H1 (cell line): Measurements from ENCODE around the gene MIEF2. TPM values are rescaled to one million over a fixed set of nuclear protein-coding genes. Genes with fewer than 3 reads are reported as not detected.

Source experiments
- CTCF ChIA-PET: fragments of 300-600 bp; sonication (Branson Sonifier 250); formaldehyde crosslinking; loops from one replicate; lab custom pipeline; 2021; ENCODE audit not compliant: partially characterized antibody; lab: Charles Lee
- POLR2A ChIA-PET: fragments of 300-600 bp; sonication (Branson Sonifier 250); formaldehyde crosslinking; loops from one replicate; lab custom pipeline; 2021; ENCODE audit warnings: inconsistent platforms; ENCODE audit not compliant: partially characterized antibody; lab: Charles Lee
- DNase-seq, 2 experiments: peaks; one replicate each; pipeline versions ENCODE4 v3.0.0 to v3.0.0-alpha.2; 2010 to 2022; ENCODE audit warnings: low spot score in 2 of 2, low read depth in 1 of 2, mixed read lengths in 1 of 2
- FAIRE-seq: peaks from 2 replicates; lab custom pipeline; 2011; peaks lifted over from hg19 to GRCh38; lab: Jason Lieb, UNC
- H2AFZ ChIP-seq: 2 replicates; pipeline ENCODE4 v1.8.1; 2012; ENCODE audit warnings: low read length, inconsistent platforms
- H2AK5ac ChIP-seq: 2 replicates; pipeline ENCODE4 v1.6.1; 2013; ENCODE audit warnings: low read depth, low read length
- H2BK120ac ChIP-seq: replicated peaks from 2 replicates; pipeline ENCODE3; 2013; ENCODE audit warnings: low read depth, low read length, inconsistent platforms
- H2BK12ac ChIP-seq: 2 replicates; pipeline ENCODE4 v1.6.1; 2013; ENCODE audit warnings: low read depth, low read length
- H2BK15ac ChIP-seq: 2 replicates; pipeline ENCODE4 v1.6.1; 2013; ENCODE audit warnings: low read length
- H2BK20ac ChIP-seq: 2 replicates; pipeline ENCODE4 v1.6.1; 2013; ENCODE audit warnings: low read length
- H2BK5ac ChIP-seq: 2 replicates; pipeline ENCODE4 v1.6.1; 2013; ENCODE audit warnings: low read depth, low read length
- H3K14ac ChIP-seq: 2 replicates; pipeline ENCODE4 v1.6.1; 2013; ENCODE audit warnings: inconsistent platforms; ENCODE audit not compliant: insufficient read length
- H3K18ac ChIP-seq: 2 replicates; pipeline ENCODE4 v1.6.1; 2013; ENCODE audit warnings: low read length; ENCODE audit errors: extremely low read depth
- H3K23ac ChIP-seq: 2 replicates; pipeline ENCODE4 v1.6.1; 2013; ENCODE audit warnings: inconsistent platforms; ENCODE audit not compliant: insufficient read length
- H3K23me2 ChIP-seq: 2 replicates; pipeline ENCODE4 v1.6.1; 2013; ENCODE audit warnings: low read depth, low read length
- H3K27ac ChIP-seq: 2 replicates; pipeline ENCODE4 v1.6.1; 2011; ENCODE audit warnings: low read depth, low read length, inconsistent platforms
- H3K27me3 ChIP-seq, 4 experiments: replicated peaks in 1 of 4; 1 replicate in 1 of 4; 2 replicates in 3 of 4; pipeline versions ENCODE4 v1.6.1 to v1.8.1; 2011 to 2013; ENCODE audit warnings: low read length in 3 of 4, mild to moderate bottlenecking in 3 of 4, inconsistent platforms in 2 of 4, mixed read lengths in 2 of 4, moderate library complexity in 1 of 4; ENCODE audit not compliant: control insufficient read depth in 3 of 4, insufficient read depth in 3 of 4; ENCODE audit errors: extremely low read depth in 1 of 4
- H3K36me3 ChIP-seq, 4 experiments: 2 replicates each; pipeline versions ENCODE4 v1.6.1 to v1.8.1; 2011 to 2013; ENCODE audit warnings: mild to moderate bottlenecking in 4 of 4, low read length in 3 of 4, moderate library complexity in 2 of 4, control low read depth in 1 of 4, inconsistent platforms in 1 of 4; ENCODE audit not compliant: insufficient read depth in 4 of 4, control insufficient read depth in 2 of 4
- H3K4ac ChIP-seq: replicated peaks from 2 replicates; pipeline ENCODE3; 2013; ENCODE audit warnings: low read length, low read depth, mixed read lengths, inconsistent platforms; ENCODE audit not compliant: insufficient read length
- H3K4me1 ChIP-seq, 4 experiments: replicated peaks in 1 of 4; 1 replicate in 1 of 4; 2 replicates in 3 of 4; pipeline versions ENCODE4 v1.6.1 to v1.8.1; 2011 to 2013; ENCODE audit warnings: low read length in 3 of 4, inconsistent platforms in 2 of 4, mixed read lengths in 1 of 4; ENCODE audit not compliant: insufficient read depth in 4 of 4, control insufficient read depth in 3 of 4
- H3K4me2 ChIP-seq, 2 experiments: 2 replicates each; pipeline versions ENCODE4 v1.6.1 to v1.8.1; 2011 to 2013; ENCODE audit warnings: low read depth in 2 of 2, low read length in 2 of 2, control low read depth in 1 of 2, inconsistent platforms in 1 of 2, mild to moderate bottlenecking in 1 of 2; ENCODE audit not compliant: insufficient read depth in 1 of 2
- H3K4me3 ChIP-seq, 4 experiments: fragments of 200-600, 300-600 bp in 1 of 4; sonication (generic), shearing (Covaris generic), sonication (Bioruptor Twin) in 1 of 4; 2 replicates each; pipeline versions ENCODE4 v1.5.1 to v1.8.1; 2011 to 2016; ENCODE audit warnings: low read length in 4 of 4, low read depth in 3 of 4, control low read depth in 2 of 4, inconsistent platforms in 2 of 4, mild to moderate bottlenecking in 2 of 4, mixed read lengths in 1 of 4, moderate library complexity in 1 of 4; ENCODE audit not compliant: insufficient read depth in 2 of 4; ENCODE audit errors: extremely low read depth in 1 of 4
- H3K56ac ChIP-seq: replicated peaks from 2 replicates; pipeline ENCODE3; 2013; ENCODE audit warnings: low read depth, mild to moderate bottlenecking, mixed read lengths, low read length, inconsistent platforms; ENCODE audit not compliant: insufficient read length
- H3K79me1 ChIP-seq: 2 replicates; pipeline ENCODE4 v1.6.1; 2013; ENCODE audit warnings: low read depth, low read length, control low read depth
- H3K79me2 ChIP-seq, 2 experiments: 2 replicates each; pipeline versions ENCODE4 v1.6.1 to v1.8.1; 2012 to 2013; ENCODE audit warnings: low read length in 2 of 2, mild to moderate bottlenecking in 2 of 2, inconsistent platforms in 1 of 2; ENCODE audit not compliant: insufficient read depth in 2 of 2, control insufficient read depth in 1 of 2
- H3K9ac ChIP-seq, 4 experiments: replicated peaks in 1 of 4; 1 replicate in 1 of 4; 2 replicates in 3 of 4; pipeline versions ENCODE4 v1.6.1 to v1.8.1; 2011 to 2013; ENCODE audit warnings: low read depth in 3 of 4, low read length in 3 of 4, control low read depth in 2 of 4, mild to moderate bottlenecking in 2 of 4, moderate library complexity in 2 of 4, inconsistent platforms in 1 of 4; ENCODE audit errors: extremely low read depth in 1 of 4
- H3K9me3 ChIP-seq, 2 experiments: 2 replicates each; pipeline versions ENCODE4 v1.6.1 to v1.8.1; 2012 to 2013; ENCODE audit warnings: mild to moderate bottlenecking in 2 of 2, moderate library complexity in 2 of 2, control low read depth in 1 of 2, inconsistent platforms in 1 of 2, low read depth in 1 of 2, low read length in 1 of 2, mixed read lengths in 1 of 2; ENCODE audit not compliant: insufficient read depth in 2 of 2
- H4K20me1 ChIP-seq, 2 experiments: replicated peaks in 1 of 2; 2 replicates each; pipeline versions ENCODE3 to v1.8.1; 2011 to 2013; ENCODE audit warnings: inconsistent platforms in 2 of 2, low read length in 2 of 2, mild to moderate bottlenecking in 1 of 2; ENCODE audit not compliant: insufficient read depth in 2 of 2, control insufficient read depth in 1 of 2
- H4K5ac ChIP-seq: 2 replicates; pipeline ENCODE4 v1.6.1; 2013; ENCODE audit warnings: low read length, low read depth, mixed read lengths, inconsistent platforms; ENCODE audit not compliant: insufficient read length
- H4K8ac ChIP-seq: 2 replicates; pipeline ENCODE4 v1.8.0; 2013; ENCODE audit warnings: mild to moderate bottlenecking, moderate library complexity, low read length, inconsistent platforms; ENCODE audit not compliant: insufficient read depth; ENCODE audit errors: extremely low read depth
- H4K91ac ChIP-seq: replicated peaks from 2 replicates; pipeline ENCODE3; 2013; ENCODE audit warnings: low read length, mixed read lengths, inconsistent platforms; ENCODE audit not compliant: insufficient read length
- CBX5 ChIP-seq: fragments of 300-800, 300-1000 bp; sonication (generic); IDR thresholded peaks from 2 replicates; pipeline ENCODE4 v1.7.1; 2016; ENCODE audit warnings: antibody characterized with exemption, low read length, low read depth
- CBX8 ChIP-seq: fragments of 300-800, 300-1000 bp; sonication (generic); IDR thresholded peaks from 2 replicates; pipeline ENCODE4 v1.7.1; 2016; ENCODE audit warnings: low read depth, low read length, borderline replicate concordance
- CTBP2 ChIP-seq: IDR thresholded peaks from 2 replicates; pipeline ENCODE4 v1.7.0; 2011; ENCODE audit warnings: borderline replicate concordance, mild to moderate bottlenecking, moderate library complexity, mixed read lengths, low read length; ENCODE audit not compliant: insufficient read depth, insufficient read length
- EP300 ChIP-seq, 2 experiments: IDR thresholded peaks; 1 replicate in 1 of 2; 2 replicates in 1 of 2; pipeline ENCODE4 v1.6.1; 2011 to 2012; ENCODE audit warnings: low read depth in 2 of 2, low read length in 2 of 2, mild to moderate bottlenecking in 2 of 2, borderline replicate concordance in 1 of 2, inconsistent platforms in 1 of 2, moderate library complexity in 1 of 2
- GTF2F1 ChIP-seq: IDR thresholded peaks from 2 replicates; pipeline ENCODE4 v1.6.1; 2012; ENCODE audit warnings: low read depth, low read length, improper control_type of control experiment, borderline replicate concordance
- JUND ChIP-seq: IDR thresholded peaks from 2 replicates; pipeline ENCODE4 v1.6.1; 2011; ENCODE audit warnings: mild to moderate bottlenecking, improper control_type of control experiment, low read length
- KDM4A ChIP-seq: IDR thresholded peaks from one replicate; pipeline ENCODE4 v1.7.1; 2012; ENCODE audit warnings: low read depth, mild to moderate bottlenecking, moderate library complexity, low read length, inconsistent platforms; ENCODE audit not compliant: severe bottlenecking
- RAD21 ChIP-seq, 2 experiments: IDR thresholded peaks in 1 of 2; conservative IDR thresholded peaks in 1 of 2; 2 replicates each; pipeline ENCODE4 v1.6.1; 2011; ENCODE audit warnings: low read depth in 2 of 2, low read length in 2 of 2, improper control_type of control experiment in 1 of 2, inconsistent platforms in 1 of 2, mild to moderate bottlenecking in 1 of 2, moderate library complexity in 1 of 2
- RXRA ChIP-seq: IDR thresholded peaks from 2 replicates; pipeline ENCODE4 v1.6.1; 2011; ENCODE audit warnings: low read depth, mild to moderate bottlenecking, low read length, moderate library complexity; ENCODE audit not compliant: insufficient read depth
- SIRT6 ChIP-seq: IDR thresholded peaks from one replicate; pipeline ENCODE4 v1.7.1; 2012; ENCODE audit warnings: low read length, inconsistent platforms
- WGBS, 2 experiments: shearing (Covaris generic) in 1 of 2; methylation state at CpG; one replicate each; pipeline versions ENCODE4 v1.1.6 to v1.1.7; 2013 to 2015; ENCODE audit warnings: low lambda C conversion rate in 2 of 2, mixed read lengths in 2 of 2, inconsistent platforms in 1 of 2, low coverage in 1 of 2, missing lambda C conversion rate in 1 of 2; ENCODE audit not compliant: insufficient replicate concordance in 2 of 2, insufficient coverage in 1 of 2, insufficient read length in 1 of 2; ENCODE audit errors: extremely low coverage in 1 of 2, missing lambda C conversion rate in 1 of 2; 5-methylcytosine and 5-hydroxymethylcytosine counted together
- polyA plus RNA-seq, 7 experiments: library from polyadenylated mRNA; depleted of rRNA in 3 of 7; stranded (reverse) in 5 of 7; unstranded in 2 of 7; fragments of >200 nt in 5 of 7; fragments of 200-250 nt in 2 of 7; gene quantifications; 1 replicate in 5 of 7; 2 replicates in 1 of 7; 4 replicates in 1 of 7; pipeline versions ENCODE4 v1.2.1 to v1.2.3, GENCODE V29; 2011 to 2013; ENCODE audit warnings: missing spikeins in 2 of 7, mixed read lengths in 2 of 7
- total RNA-seq: library from RNA; stranded (reverse); fragmentation: NEBNext Ultra II Directional; extraction: Animal tissue kit (Norgen Biotek cat#: 25700); gene quantifications from 2 replicates; pipeline ENCODE4 v1.2.1, GENCODE V29; 2021

MIEF2 gene
- total and polyA plus RNA-seq, 2 of the 8 experiments (the other 6 are each of a cell fraction or from before 2014, with no cell fraction given), result 9.9 to 24.9 TPM

DNA sequence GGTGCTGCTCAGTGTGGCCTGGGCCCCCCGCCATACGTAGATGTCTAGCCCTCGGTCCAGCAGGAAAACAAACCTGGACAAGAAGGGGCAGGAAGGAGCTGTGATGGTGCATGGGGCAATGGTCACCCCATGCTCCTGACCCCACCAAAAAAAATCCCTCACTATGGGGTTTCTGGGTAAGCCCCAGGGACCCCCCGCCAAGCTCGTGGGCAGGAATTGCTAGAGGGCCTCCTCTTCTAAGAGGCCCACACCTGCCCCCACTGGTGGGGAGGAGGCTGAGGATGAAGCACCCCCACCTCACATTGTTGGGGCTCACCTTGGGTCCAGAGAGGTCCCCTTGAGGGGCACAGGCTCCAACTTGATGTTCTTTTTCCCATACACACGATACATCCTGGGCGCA, 11.7 kb upstream of the MIEF2 start:
- H2BK20ac ChIP-seq, result no peak overlapping the region
- H2AFZ ChIP-seq, result no peak overlapping the region
- H3K23me2 ChIP-seq, result peaks cover 5% of the 10 kb centered on the region
- H3K9me3 ChIP-seq, result no peaks in the 10 kb centered on the region
- FAIRE-seq, result no peak
- no peak overlapping the region for H2BK12ac ChIP-seq
- H3K14ac ChIP-seq, result no peak overlapping the region
- H3K9ac ChIP-seq, result no peak overlapping the region
- peaks cover 9 to 14% of the 10 kb centered on the region in 2 experiments for H4K20me1 ChIP-seq
- no peaks in the 10 kb centered on the region for H3K79me2 ChIP-seq
- H4K8ac ChIP-seq, result no peak overlapping the region
- H3K56ac ChIP-seq, result no peak overlapping the region
- DNase-seq, result no peak
- no peak overlapping the region for H3K27ac ChIP-seq
- no peak overlapping the region for H2BK15ac ChIP-seq
- H3K36me3 ChIP-seq, result peaks cover 37 to 65% (median 57%) of the 10 kb centered on the region in 4 experiments
- no peak overlapping the region for H3K4me2 ChIP-seq
- H4K91ac ChIP-seq, result no peak overlapping the region
- H3K4me3 ChIP-seq, result no peak overlapping the region
- H3K4ac ChIP-seq, result no peak overlapping the region
- H3K27me3 ChIP-seq, result no peaks in the 10 kb centered on the region
- CTCF ChIA-PET, result interaction anchor here (0.9 to 4.0 kb wide), 21 partner anchors 8 to 98 kb away, joined by 3 to 30 read pairs (median 5); partner anchors contain the start of genes FLII and MIEF2
- WGBS, 2 experiments, result 96% methylated on average over 7 of the region's 7 CpGs; no CpG with 5 or more reads in 1 of the 2 experiments
- H2BK120ac ChIP-seq, result no peak overlapping the region
- H2BK5ac ChIP-seq, result no peak overlapping the region
- no peak overlapping the region for H3K18ac ChIP-seq
- H3K79me1 ChIP-seq, result no peaks in the 10 kb centered on the region; the same call in 1 of the 2 replicates
- H3K4me1 ChIP-seq, result peaks cover 0 to 16% (median 9%) of the 10 kb centered on the region in 4 experiments; a peak in 6 of 7 replicates
- no peak overlapping the region for H4K5ac ChIP-seq
- POLR2A ChIA-PET, result interaction anchor here (0.9 to 13.9 kb wide), 6 partner anchors 9 to 66 kb away, joined by 3 to 171 read pairs (median 6); partner anchors contain the start of genes ALKBH5, FLII and MIEF2
- H2AK5ac ChIP-seq, result no peak overlapping the region
- H3K23ac ChIP-seq, result no peak overlapping the region
- TF ChIP-seq SIRT6, result no peak
- no peak for TF ChIP-seq CTBP2
- TF ChIP-seq RXRA, result no peak
- TF ChIP-seq CBX8, result no peak
- no peak for TF ChIP-seq GTF2F1
- no peak for TF ChIP-seq RAD21 (IDR thresholded peaks at IDR 0.05 in 1 of 2, conservative IDR thresholded peaks at IDR 0.05 in 1 of 2; ENCODE audit: low read depth in 2 of 2, low read length in 2 of 2)
- no peak for TF ChIP-seq JUND
- no peak for TF ChIP-seq CBX5
- no peak for TF ChIP-seq KDM4A
- no peak for TF ChIP-seq EP300 (IDR thresholded peaks at IDR 0.05; ENCODE audit: borderline replicate concordance in 1 of 2, low read depth in 2 of 2, low read length in 2 of 2)
